ENCODE measurements around the gene PCSK6. TPM values are rescaled to one million over a fixed set of nuclear protein-coding genes. Genes with fewer than 3 reads are reported as not detected.
A peak's percentile ranks its signal among the peaks of the same experiment; 100 is the strongest.

The PCSK6 gene
- total RNA-seq, 1 experiment from 2014 or later, result 26.3 TPM

GRCh38 chr15:101448336-101448735 lies 41.2 kb downstream of the PCSK6 start:
- Histone ChIP-seq H3K9me3 (ENCODE audit: insufficient read depth, low read depth) (no peaks in the 10 kb centered on the region), H3K9me2 (ENCODE audit: insufficient read depth) (no peaks in the 10 kb centered on the region), H4K20me1 (ENCODE audit: insufficient read depth) (no peaks in the 10 kb centered on the region), H3K27ac (no peak overlapping the region), H3K4me1 (replicated peaks; ENCODE audit: insufficient read depth) (peaks cover 10% of the 10 kb centered on the region), H3K27me3 (ENCODE audit: insufficient read depth, low read depth) (no peaks in the 10 kb centered on the region), H3K79me2 (ENCODE audit: low read depth) (no peaks in the 10 kb centered on the region), H3K36me3 (ENCODE audit: low read depth) (no peaks in the 10 kb centered on the region), H2AFZ (no peak overlapping the region), H3K4me3 (no peak overlapping the region), H3F3A (ENCODE audit: insufficient read depth, low read depth) (peaks cover 4% of the 10 kb centered on the region; the same call in 1 of the 2 replicates), H3K4me2 (no peak overlapping the region)
- intact Hi-C loops (cut with micrococcal nuclease; ENCODE audit: unreplicated experiment), result no loop called here
- TF ChIP-seq EZH2 (IDR thresholded peaks at IDR 0.05; ENCODE audit: low read depth) (no peak), CTCF (conservative IDR thresholded peaks at IDR 0.05) (no peak)
- ChIA-PET POLR2A (ENCODE audit: unreplicated experiment) (no interaction called here), CTCF (no interaction called here)
- DNase-seq, result no peak
- BruUV-seq (replicated peaks), result no TSS peak

GRCh38 chr15:101447561-101448071 lies 41.9 kb downstream of the PCSK6 start:
- Histone ChIP-seq H2AFZ (no peak overlapping the region), H3K4me2 (no peak overlapping the region), H3K4me3 (no peak overlapping the region), H3K4me1 (replicated peaks; ENCODE audit: insufficient read depth) (peaks cover 10% of the 10 kb centered on the region), H4K20me1 (ENCODE audit: insufficient read depth) (no peaks in the 10 kb centered on the region), H3F3A (ENCODE audit: insufficient read depth, low read depth) (peaks cover 4% of the 10 kb centered on the region; the same call in 1 of the 2 replicates), H3K27me3 (ENCODE audit: insufficient read depth, low read depth) (no peaks in the 10 kb centered on the region), H3K27ac (no peak overlapping the region), H3K9me3 (ENCODE audit: insufficient read depth, low read depth) (no peaks in the 10 kb centered on the region), H3K36me3 (ENCODE audit: low read depth) (no peaks in the 10 kb centered on the region), H3K79me2 (ENCODE audit: low read depth) (no peaks in the 10 kb centered on the region), H3K9me2 (ENCODE audit: insufficient read depth) (no peaks in the 10 kb centered on the region)
- CTCF ChIA-PET, result no interaction called here
- POLR2A ChIA-PET (ENCODE audit: unreplicated experiment), result no interaction called here
- intact Hi-C loops (cut with micrococcal nuclease; ENCODE audit: unreplicated experiment), result no loop called here
- BruUV-seq (replicated peaks), result no TSS peak
- no peak for DNase-seq
- no peak for TF ChIP-seq CTCF (conservative IDR thresholded peaks at IDR 0.05)
- TF ChIP-seq EZH2 (IDR thresholded peaks at IDR 0.05; ENCODE audit: low read depth), result no peak

GRCh38 chr15:101447168-101447533 lies 42.4 kb downstream of the PCSK6 start:
- intact Hi-C loops (cut with micrococcal nuclease; ENCODE audit: unreplicated experiment), result no loop called here
- Histone ChIP-seq H2AFZ (no peak overlapping the region), H3K4me2 (no peak overlapping the region), H4K20me1 (ENCODE audit: insufficient read depth) (no peaks in the 10 kb centered on the region), H3K79me2 (ENCODE audit: low read depth) (no peaks in the 10 kb centered on the region), H3K4me3 (no peak overlapping the region), H3F3A (ENCODE audit: insufficient read depth, low read depth) (peaks cover 4% of the 10 kb centered on the region; the same call in 1 of the 2 replicates), H3K4me1 (replicated peaks; ENCODE audit: insufficient read depth) (peaks cover 10% of the 10 kb centered on the region), H3K36me3 (ENCODE audit: low read depth) (no peaks in the 10 kb centered on the region), H3K27me3 (ENCODE audit: insufficient read depth, low read depth) (no peaks in the 10 kb centered on the region), H3K9me2 (ENCODE audit: insufficient read depth) (no peaks in the 10 kb centered on the region), H3K9me3 (ENCODE audit: insufficient read depth, low read depth) (no peaks in the 10 kb centered on the region), H3K27ac (peak overlapping the region; percentile 53; the same call in 1 of the 2 replicates)
- TF ChIP-seq EZH2 (IDR thresholded peaks at IDR 0.05; ENCODE audit: low read depth) (no peak), CTCF (conservative IDR thresholded peaks at IDR 0.05) (no peak)
- BruUV-seq (replicated peaks), result no TSS peak
- CTCF ChIA-PET, result no interaction called here
- POLR2A ChIA-PET (ENCODE audit: unreplicated experiment), result no interaction called here
- DNase-seq, result no peak
